ENCODE measurements around the gene ANTXR2. TPM values are rescaled to one million over a fixed set of nuclear protein-coding genes. Genes with fewer than 3 reads are reported as not detected.
"Not testable (repeated sequence)": the region's sequence is repeated elsewhere in the genome, so short reads cannot be mapped to it uniquely, and the experiment has no call there.

The ANTXR2 gene
- total RNA-seq, 1 experiment from 2014 or later: 7.0 TPM

DNA sequence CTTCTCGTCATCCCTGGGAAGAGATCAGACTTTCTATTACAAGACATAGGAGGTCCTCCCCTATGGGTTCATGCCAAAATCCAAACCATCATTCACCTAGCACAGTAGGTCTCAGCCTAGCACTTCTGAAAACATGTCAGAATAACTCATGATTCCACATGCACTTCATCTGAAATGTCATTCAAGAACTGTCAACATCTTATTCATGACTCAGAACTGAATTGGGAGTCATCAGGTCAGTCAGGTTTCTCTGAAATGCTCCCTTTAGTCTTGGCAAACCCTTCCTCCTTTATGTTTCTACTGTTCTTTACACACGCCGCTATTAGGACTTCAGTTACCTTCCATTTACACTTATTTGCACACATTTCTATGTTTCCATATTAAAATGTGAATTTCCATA is 67.2 kb downstream of the ANTXR2 start:
- intact Hi-C loops (cut with micrococcal nuclease; ENCODE audit: unreplicated experiment): no loop called here
- Histone ChIP-seq H3K4me1 (ENCODE audit: insufficient read depth, low read length, poor library complexity, severe bottlenecking) (peaks cover 18% of the 10 kb centered on the region), H3K27me3 (replicated peaks; ENCODE audit: insufficient read depth, low read depth, low read length, poor library complexity) (no peaks in the 10 kb centered on the region), H3K4me3 (ENCODE audit: low read depth, low read length, poor library complexity, severe bottlenecking) (no peak overlapping the region), H3K9me3 (ENCODE audit: low read depth, low read length, poor library complexity, severe bottlenecking) (peaks cover 6% of the 10 kb centered on the region), H3K36me3 (ENCODE audit: insufficient read depth, low read length, poor library complexity, severe bottlenecking) (no peaks in the 10 kb centered on the region), H3K27ac (ENCODE audit: low read depth, low read length, poor library complexity, severe bottlenecking) (no peak overlapping the region)
- no TSS peak for BruUV-seq (replicated peaks)
- no peak for DNase-seq (ENCODE audit: low spot score)
- TF ChIP-seq EZH2 (IDR thresholded peaks at IDR 0.05; ENCODE audit: borderline replicate concordance, low read depth, low read length, poor library complexity, severe bottlenecking): no peak
- POLR2A ChIA-PET (ENCODE audit: low non-redundant PET): no interaction called here
- CTCF ChIA-PET: no interaction called here

DNA sequence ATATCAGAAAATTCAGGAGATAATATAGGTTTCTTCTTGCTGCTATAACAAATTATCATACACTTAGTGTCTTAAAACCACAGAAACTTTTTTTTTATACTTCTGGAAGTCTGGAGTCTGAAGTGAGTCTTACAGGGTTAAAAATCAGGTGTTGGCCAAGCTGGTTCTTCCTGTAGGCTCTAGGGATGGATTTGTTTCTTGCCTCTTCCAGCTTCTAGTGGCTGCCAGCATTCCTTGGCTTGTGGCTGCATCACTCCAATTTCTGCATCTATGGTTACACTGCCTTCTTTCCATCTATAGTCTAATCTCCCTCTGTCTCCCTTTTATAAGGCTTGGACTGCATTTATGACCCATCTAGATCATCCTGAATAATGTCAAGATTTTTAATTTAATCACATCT is 68.7 kb downstream of the ANTXR2 start:
- no peak for DNase-seq (ENCODE audit: low spot score)
- intact Hi-C loops (cut with micrococcal nuclease; ENCODE audit: unreplicated experiment): no loop called here
- TF ChIP-seq EZH2 (IDR thresholded peaks at IDR 0.05; ENCODE audit: borderline replicate concordance, low read depth, low read length, poor library complexity, severe bottlenecking): no peak
- TF ChIP-seq CTCF (conservative IDR thresholded peaks at IDR 0.05; ENCODE audit: low read depth, low read length): no peak
- Histone ChIP-seq H3K27me3 (replicated peaks; ENCODE audit: insufficient read depth, low read depth, low read length, poor library complexity) (no peaks in the 10 kb centered on the region), H3K4me3 (ENCODE audit: low read depth, low read length, poor library complexity, severe bottlenecking) (no peak overlapping the region), H3K36me3 (ENCODE audit: insufficient read depth, low read length, poor library complexity, severe bottlenecking) (no peaks in the 10 kb centered on the region), H3K27ac (ENCODE audit: low read depth, low read length, poor library complexity, severe bottlenecking) (no peak overlapping the region), H3K9me3 (ENCODE audit: low read depth, low read length, poor library complexity, severe bottlenecking) (peaks cover 6% of the 10 kb centered on the region), H3K4me1 (ENCODE audit: insufficient read depth, low read length, poor library complexity, severe bottlenecking) (peaks cover 18% of the 10 kb centered on the region)
- CTCF ChIA-PET: no interaction called here
- BruUV-seq (replicated peaks): no TSS peak
- POLR2A ChIA-PET (ENCODE audit: low non-redundant PET): no interaction called here

GRCh38 chr4:80002559-80002958 is 70.5 kb downstream of the ANTXR2 start:
- H3K36me3 ChIP-seq (ENCODE audit: insufficient read depth, low read length, poor library complexity, severe bottlenecking); intact Hi-C loops (cut with micrococcal nuclease; ENCODE audit: unreplicated experiment); POLR2A ChIA-PET (ENCODE audit: low non-redundant PET); H3K9me3 ChIP-seq (ENCODE audit: low read depth, low read length, poor library complexity, severe bottlenecking); DNase-seq (ENCODE audit: low spot score); CTCF ChIA-PET; BruUV-seq (replicated peaks); H3K4me3 ChIP-seq (ENCODE audit: low read depth, low read length, poor library complexity, severe bottlenecking); H3K27me3 ChIP-seq (replicated peaks; ENCODE audit: insufficient read depth, low read depth, low read length, poor library complexity); H3K27ac ChIP-seq (ENCODE audit: low read depth, low read length, poor library complexity, severe bottlenecking): not testable (repeated sequence)
- peaks cover 12% of the 10 kb centered on the region for H3K4me1 ChIP-seq (ENCODE audit: insufficient read depth, low read length, poor library complexity, severe bottlenecking)

DNA sequence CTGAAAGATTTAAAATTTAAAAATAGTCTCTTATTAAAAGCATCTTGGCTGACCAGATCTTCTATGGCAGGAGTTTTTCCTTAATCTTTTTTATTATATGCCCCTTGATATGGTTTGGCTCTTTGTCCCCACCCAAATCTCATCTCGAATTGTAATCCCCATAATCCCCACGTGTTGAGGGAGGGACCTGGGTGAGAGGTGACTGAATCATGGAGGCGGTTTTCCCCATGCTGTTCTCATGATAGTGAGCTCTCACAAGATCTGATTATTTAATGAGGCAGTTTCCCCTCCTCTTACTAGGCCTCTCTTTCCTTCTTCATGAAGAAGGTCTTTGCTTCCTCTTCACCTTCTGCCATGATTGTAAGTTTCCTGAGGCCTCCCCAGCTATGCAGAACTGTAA is 74.0 kb downstream of the ANTXR2 start:
- DNase-seq (ENCODE audit: low spot score); BruUV-seq (replicated peaks); CTCF ChIA-PET; H3K4me1 ChIP-seq (ENCODE audit: insufficient read depth, low read length, poor library complexity, severe bottlenecking); intact Hi-C loops (cut with micrococcal nuclease; ENCODE audit: unreplicated experiment); H3K27me3 ChIP-seq (replicated peaks; ENCODE audit: insufficient read depth, low read depth, low read length, poor library complexity); H3K4me3 ChIP-seq (ENCODE audit: low read depth, low read length, poor library complexity, severe bottlenecking); POLR2A ChIA-PET (ENCODE audit: low non-redundant PET); H3K27ac ChIP-seq (ENCODE audit: low read depth, low read length, poor library complexity, severe bottlenecking); H3K9me3 ChIP-seq (ENCODE audit: low read depth, low read length, poor library complexity, severe bottlenecking); H3K36me3 ChIP-seq (ENCODE audit: insufficient read depth, low read length, poor library complexity, severe bottlenecking): not testable (repeated sequence)

DNA sequence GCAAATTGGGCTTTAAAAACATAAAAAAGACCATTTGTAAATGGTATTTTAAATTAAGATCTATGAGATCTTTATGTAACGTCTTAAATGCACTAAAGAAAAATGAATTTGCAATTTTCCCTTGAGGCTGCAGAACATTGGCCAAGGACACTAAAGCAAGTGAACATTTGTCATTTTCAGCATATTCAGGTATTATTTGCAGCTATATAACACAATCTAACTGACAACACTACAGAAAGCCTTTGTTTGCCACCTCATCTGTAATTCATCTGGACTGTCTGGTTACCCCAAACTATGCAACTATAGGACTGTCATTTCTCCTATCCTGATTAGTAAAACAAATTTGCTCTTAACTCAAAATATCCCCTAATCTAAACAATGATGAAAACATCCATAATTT is 74.8 kb downstream of the ANTXR2 start:
- no TSS peak for BruUV-seq (replicated peaks)
- H3K36me3 ChIP-seq (ENCODE audit: insufficient read depth, low read length, poor library complexity, severe bottlenecking): no peaks in the 10 kb centered on the region

More for the DNA sequence above, 74.8 kb downstream of the ANTXR2 start:
- Histone ChIP-seq H3K4me1 (ENCODE audit: insufficient read depth, low read length, poor library complexity, severe bottlenecking) (no peaks in the 10 kb centered on the region), H3K27ac (ENCODE audit: low read depth, low read length, poor library complexity, severe bottlenecking) (no peak overlapping the region), H3K4me3 (ENCODE audit: low read depth, low read length, poor library complexity, severe bottlenecking) (no peak overlapping the region), H3K9me3 (ENCODE audit: low read depth, low read length, poor library complexity, severe bottlenecking) (no peaks in the 10 kb centered on the region), H3K27me3 (replicated peaks; ENCODE audit: insufficient read depth, low read depth, low read length, poor library complexity) (no peaks in the 10 kb centered on the region)
- ChIA-PET CTCF (no interaction called here), POLR2A (ENCODE audit: low non-redundant PET) (no interaction called here)
- TF ChIP-seq EZH2 (IDR thresholded peaks at IDR 0.05; ENCODE audit: borderline replicate concordance, low read depth, low read length, poor library complexity, severe bottlenecking) (no peak), CTCF (conservative IDR thresholded peaks at IDR 0.05; ENCODE audit: low read depth, low read length) (no peak)
- intact Hi-C loops (cut with micrococcal nuclease; ENCODE audit: unreplicated experiment): no loop called here
- no peak for DNase-seq (ENCODE audit: low spot score)
